Inflammatory macrophage treated with lipopolysaccharide for 4 hours (primary cell): ENCODE measurements around the gene KCNC1.

Source experiments
- DNase-seq: peaks from one replicate; pipeline ENCODE4 v3.0.0-alpha.2; 2020

Gene KCNC1

GRCh38 chr11:17738151-17738973 is 3.8 kb downstream of the KCNC1 start:
- DNase-seq: no peak

- no peak for DNase-seq
Observed at GRCh38 chr11:17739945-17740338, 5.4 kb downstream of the KCNC1 start.

GRCh38 chr11:17740649-17741235 is 6.2 kb downstream of the KCNC1 start:
- DNase-seq: no peak

GRCh38 chr11:17741487-17741886 is 6.9 kb downstream of the KCNC1 start:
- no peak for DNase-seq

GRCh38 chr11:17742019-17742418 is 7.4 kb downstream of the KCNC1 start:
- no peak for DNase-seq

- DNase-seq: no peak
Observed at GRCh38 chr11:17743026-17743807, 8.6 kb downstream of the KCNC1 start.

GRCh38 chr11:17743808-17744119 is 9.2 kb downstream of the KCNC1 start:
- DNase-seq: no peak

GRCh38 chr11:17744151-17744940 is 9.8 kb downstream of the KCNC1 start:
- no peak for DNase-seq

- no peak for DNase-seq
Observed at GRCh38 chr11:17745023-17745772, 10.6 kb downstream of the KCNC1 start.

- no peak for DNase-seq
Observed at GRCh38 chr11:17746096-17746495, 11.5 kb downstream of the KCNC1 start.

- DNase-seq: no peak
Observed at GRCh38 chr11:17747131-17747955, 12.8 kb downstream of the KCNC1 start.

- DNase-seq: no peak
Observed at GRCh38 chr11:17748044-17748443, 13.5 kb downstream of the KCNC1 start.

GRCh38 chr11:17748761-17749721 is 14.5 kb downstream of the KCNC1 start:
- DNase-seq: no peak

GRCh38 chr11:17750013-17750800 is 15.6 kb downstream of the KCNC1 start:
- no peak for DNase-seq

GRCh38 chr11:17750801-17751165 is 16.2 kb downstream of the KCNC1 start:
- no peak for DNase-seq

GRCh38 chr11:17751558-17751957 is 17.0 kb downstream of the KCNC1 start:
- no peak for DNase-seq

- no peak for DNase-seq
Observed at GRCh38 chr11:17752144-17752543, 17.6 kb downstream of the KCNC1 start.

- no peak for DNase-seq
Observed at GRCh38 chr11:17753153-17753552, 18.6 kb downstream of the KCNC1 start.

- no peak for DNase-seq
Observed at GRCh38 chr11:17753641-17754040, 19.1 kb downstream of the KCNC1 start.
